IMR-90 (cell line): ENCODE measurements around the gene TNP1. TPM values are rescaled to one million over a fixed set of nuclear protein-coding genes. Genes with fewer than 3 reads are reported as not detected.

Experiments
- ATAC-seq: fragments of 200-7000 bp; cut with Tn5 transposase; 2 replicates; pipeline ENCODE4 v1.9.1; 2020; ENCODE audit warnings: low read depth, mild to moderate bottlenecking, moderate library complexity
- BruUV-seq: library from RNA; stranded (reverse); fragments of 400-500 nt; replicated peaks from 2 replicates; lab custom pipeline; 2021; lab: Mats Ljungman, UMichigan
- CTCF ChIA-PET: fragments of 300-600 bp; formaldehyde crosslinking; extraction: SDS; loops from one replicate; lab custom pipeline; 2021; ENCODE audit warnings: antibody characterized with exemption; lab: Yijun Ruan, JAX
- POLR2A ChIA-PET: fragments of 300-600 bp; sonication (Branson Sonifier 250); formaldehyde crosslinking; loops from one replicate; lab custom pipeline; 2022; ENCODE audit warnings: antibody characterized with exemption; ENCODE audit not compliant: unreplicated experiment; lab: Charles Lee
- DNase-seq: peaks from one replicate; pipeline ENCODE4 v3.0.0; 2013
- H2AFZ ChIP-seq: replicated peaks from 2 replicates; pipeline ENCODE3; 2013; ENCODE audit warnings: low read length, mild to moderate bottlenecking; ENCODE audit not compliant: poor library complexity
- H2AK5ac ChIP-seq: 2 replicates; pipeline ENCODE4 v1.6.1; 2013; ENCODE audit warnings: low read depth, low read length, inconsistent platforms
- H2AK9ac ChIP-seq: replicated peaks from 2 replicates; pipeline ENCODE3; 2013; ENCODE audit warnings: mild to moderate bottlenecking, low read depth, low read length, moderate library complexity; ENCODE audit not compliant: poor library complexity
- H2BK120ac ChIP-seq: 2 replicates; pipeline ENCODE4 v1.6.1; 2013; ENCODE audit warnings: low read depth, low read length, inconsistent platforms
- H2BK15ac ChIP-seq: 3 replicates; pipeline ENCODE4 v1.6.1; 2013; ENCODE audit warnings: low read depth, low read length, inconsistent platforms
- H2BK20ac ChIP-seq: 2 replicates; pipeline ENCODE4 v1.6.1; 2013; ENCODE audit warnings: low read depth, mild to moderate bottlenecking, inconsistent platforms, low read length, moderate library complexity
- H2BK5ac ChIP-seq: 2 replicates; pipeline ENCODE4 v1.6.1; 2013; ENCODE audit warnings: mild to moderate bottlenecking, low read depth, low read length, inconsistent platforms; ENCODE audit not compliant: poor library complexity, severe bottlenecking
- H3K14ac ChIP-seq: replicated peaks from 2 replicates; pipeline ENCODE4 v1.6.1; 2013; ENCODE audit warnings: low read depth, low read length, inconsistent platforms
- H3K18ac ChIP-seq: 2 replicates; pipeline ENCODE4 v1.6.1; 2013; ENCODE audit warnings: low read depth, low read length, control low read depth
- H3K23ac ChIP-seq: 2 replicates; pipeline ENCODE4 v1.6.1; 2013; ENCODE audit warnings: low read depth, low read length, inconsistent platforms
- H3K27ac ChIP-seq: 2 replicates; pipeline ENCODE4 v1.5.1; 2013; ENCODE audit warnings: mild to moderate bottlenecking, control low read depth, low read length; ENCODE audit not compliant: insufficient read depth
- H3K27me3 ChIP-seq: 2 replicates; pipeline ENCODE4 v1.6.1; 2013; ENCODE audit warnings: low read length; ENCODE audit not compliant: control insufficient read depth, insufficient read depth
- H3K36me3 ChIP-seq: 2 replicates; pipeline ENCODE4 v1.6.1; 2013; ENCODE audit warnings: low read length, mixed read lengths; ENCODE audit not compliant: control insufficient read depth, insufficient read depth
- H3K4ac ChIP-seq: 2 replicates; pipeline ENCODE4 v1.6.1; 2013; ENCODE audit warnings: low read depth, low read length, inconsistent platforms
- H3K4me1 ChIP-seq: 2 replicates; pipeline ENCODE4 v1.6.1; 2013; ENCODE audit warnings: low read length, mixed read lengths; ENCODE audit not compliant: control insufficient read depth, insufficient read depth
- H3K4me2 ChIP-seq: 2 replicates; pipeline ENCODE4 v1.6.1; 2013; ENCODE audit warnings: low read depth, mild to moderate bottlenecking, control low read depth, low read length, moderate library complexity
- H3K4me3 ChIP-seq: 2 replicates; pipeline ENCODE4 v1.5.1; 2013; ENCODE audit warnings: low read depth, mild to moderate bottlenecking, control low read depth, low read length, moderate library complexity; ENCODE audit not compliant: insufficient read depth
- H3K56ac ChIP-seq: 2 replicates; pipeline ENCODE4 v1.6.1; 2013; ENCODE audit warnings: low read length, inconsistent platforms; ENCODE audit not compliant: insufficient read depth; ENCODE audit errors: extremely low read depth
- H3K79me1 ChIP-seq, 2 experiments: 2 replicates each; pipeline ENCODE4 v1.6.1; 2013; ENCODE audit warnings: low read length in 2 of 2, inconsistent platforms in 1 of 2, low read depth in 1 of 2
- H3K9ac ChIP-seq: 2 replicates; pipeline ENCODE4 v1.6.1; 2013; ENCODE audit warnings: low read depth, low read length, control low read depth
- H3K9me1 ChIP-seq: 2 replicates; pipeline ENCODE4 v1.6.1; 2013; ENCODE audit warnings: low read length, inconsistent platforms; ENCODE audit not compliant: insufficient read depth
- H3K9me3 ChIP-seq: 2 replicates; pipeline ENCODE4 v1.6.1; 2013; ENCODE audit warnings: low read length; ENCODE audit not compliant: control insufficient read depth, insufficient read depth
- H4K20me1 ChIP-seq: 2 replicates; pipeline ENCODE4 v1.6.1; 2013; ENCODE audit warnings: low read length, inconsistent platforms; ENCODE audit not compliant: insufficient read depth
- H4K5ac ChIP-seq: 2 replicates; pipeline ENCODE4 v1.6.1; 2013; ENCODE audit warnings: mild to moderate bottlenecking, low read depth, low read length, control low read depth
- H4K8ac ChIP-seq, 2 experiments: 2 replicates each; pipeline ENCODE4 v1.6.1; 2013; ENCODE audit warnings: low read depth in 2 of 2, low read length in 2 of 2, control low read depth in 1 of 2, inconsistent platforms in 1 of 2
- H4K91ac ChIP-seq: 2 replicates; pipeline ENCODE4 v1.6.1; 2013; ENCODE audit warnings: low read depth, low read length, inconsistent platforms; ENCODE audit not compliant: insufficient read depth
- BHLHE40 ChIP-seq: fragments of 150-350 bp; IDR thresholded peaks from 2 replicates; pipeline ENCODE4 v1.6.1; 2016; ENCODE audit warnings: mild to moderate bottlenecking, low read depth, low read length
- CEBPB ChIP-seq: IDR thresholded peaks from 2 replicates; pipeline ENCODE4 v1.6.1; 2012; ENCODE audit warnings: low read depth, low read length, improper control_type of control experiment
- CHD1 ChIP-seq: IDR thresholded peaks from 2 replicates; pipeline ENCODE4 v1.6.1; 2012; ENCODE audit warnings: low read depth, low read length, improper control_type of control experiment
- CTCF ChIP-seq: conservative IDR thresholded peaks from 2 replicates; pipeline ENCODE4 v1.5.1; 2012; ENCODE audit warnings: mild to moderate bottlenecking, low read depth, low read length, improper control_type of control experiment
- FOS ChIP-seq: fragments of 150-350 bp; IDR thresholded peaks from 2 replicates; pipeline ENCODE4 v1.6.1; 2016; ENCODE audit warnings: low read depth, low read length
- MAFK ChIP-seq: IDR thresholded peaks from 2 replicates; pipeline ENCODE4 v1.6.1; 2012; ENCODE audit warnings: low read depth, low read length, improper control_type of control experiment
- RFX5 ChIP-seq: IDR thresholded peaks from 2 replicates; pipeline ENCODE4 v1.8.0; 2012; ENCODE audit warnings: low read depth, mild to moderate bottlenecking, low read length, moderate library complexity
- SMC3 ChIP-seq: fragments of 150-350 bp; IDR thresholded peaks from 2 replicates; pipeline ENCODE4 v1.6.1; 2016; ENCODE audit warnings: low read depth, mild to moderate bottlenecking, antibody characterized with exemption, low read length, moderate library complexity
- WGBS, 2 experiments: methylation state at CpG; one replicate each; pipeline versions ENCODE4 v1.1.5 to v1.1.7; 2013; ENCODE audit warnings: missing lambda C conversion rate in 2 of 2; ENCODE audit not compliant: insufficient read length in 1 of 2; ENCODE audit errors: extremely low coverage in 2 of 2; 5-methylcytosine and 5-hydroxymethylcytosine counted together
- dilution Hi-C: fragments of 300-500 bp; cut with HindIII; formaldehyde crosslinking; loops from one replicate; pipeline ENCODE4 v1.14.3; 2018; ENCODE audit warnings: low sequenced_read_pairs; ENCODE audit not compliant: unreplicated experiment
- in situ Hi-C: fragments of 300-500 bp; cut with MboI; formaldehyde crosslinking; loops from 3 replicates; pipeline ENCODE4 v1.14.3; 2019; ENCODE audit warnings: low sequenced_read_pairs, inconsistent platforms, mixed read lengths
- intact Hi-C: fragments of 100-400 bp; cut with micrococcal nuclease; formaldehyde crosslinking; loops from 2 replicates; pipeline ENCODE4 v1.10.0; 2022
- polyA plus RNA-seq, 3 experiments: library from polyadenylated mRNA; depleted of rRNA; stranded (reverse); fragments of >200 nt; gene quantifications; 2 replicates each; pipeline ENCODE4 v1.2.3, GENCODE V29; 2012; ENCODE audit warnings: low replicate concordance in 1 of 3
- total RNA-seq: library from RNA; depleted of rRNA; stranded (reverse); fragments of >200 nt; gene quantifications from 2 replicates; pipeline ENCODE4 v1.2.3, GENCODE V29; 2012

TNP1 gene
- total and polyA plus RNA-seq, 2 of the 4 experiments (the other 2 are of a cell fraction): not detected

DNA sequence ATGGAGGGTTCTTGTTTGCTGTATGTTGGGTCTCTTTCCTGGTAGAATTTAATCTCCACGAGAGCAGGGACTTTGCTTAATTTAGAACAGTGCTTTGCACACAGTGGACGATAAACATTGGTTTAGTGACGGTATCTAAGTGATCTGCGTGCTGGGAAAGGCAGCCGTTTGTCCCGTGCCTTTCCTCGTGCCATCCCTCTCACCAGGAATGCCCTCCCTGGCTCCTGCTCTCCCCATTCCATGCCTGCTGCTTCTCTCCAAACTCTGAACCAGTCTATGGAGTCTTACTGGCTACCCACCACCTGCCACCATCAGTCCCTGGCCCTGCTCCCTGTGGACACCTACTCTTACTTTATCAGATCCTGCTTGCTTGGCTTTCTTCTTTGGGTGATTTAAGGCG is 27.3 kb upstream of the TNP1 start:
- Histone ChIP-seq H3K4ac (no peak overlapping the region), H3K4me3 (no peak overlapping the region), H2BK5ac (no peak overlapping the region), H4K5ac (no peak overlapping the region), H3K79me1 (no peaks in the 10 kb centered on the region), H3K27me3 (peaks cover 2% of the 10 kb centered on the region), H3K9me3 (no peaks in the 10 kb centered on the region), H2BK120ac (no peak overlapping the region), H3K4me2 (no peak overlapping the region), H3K56ac (no peak overlapping the region), H3K18ac (no peak overlapping the region), H3K14ac (no peak overlapping the region), H2BK15ac (no peak overlapping the region), H2AK5ac (no peak overlapping the region), H3K27ac (no peak overlapping the region), H3K4me1 (no peaks in the 10 kb centered on the region; the same call in 1 of the 2 replicates), H3K9me1 (no peaks in the 10 kb centered on the region), H2AK9ac (no peak overlapping the region), H2AFZ (no peak overlapping the region), H2BK20ac (no peak overlapping the region), H4K91ac (no peak overlapping the region), H3K36me3 (no peaks in the 10 kb centered on the region), H3K9ac (no peak overlapping the region), H4K8ac (no peak overlapping the region; a peak in 1 of 4 replicates), H3K23ac (no peak overlapping the region), H4K20me1 (no peaks in the 10 kb centered on the region)
- 100% methylated on average over 3 of the region's 8 CpGs; no CpG with 5 or more reads in 1 of the 2 experiments for WGBS, 2 experiments
- in situ Hi-C loops: no loop called here
- ChIA-PET CTCF (no interaction called here), POLR2A (no interaction called here)
- dilution Hi-C loops: no loop called here
- ATAC-seq (no peak), DNase-seq (no peak)
- intact Hi-C loops: loop anchor here (10.0 kb wide), 1 partner anchor 278 kb away; no protein-coding TSS in a partner anchor
- no TSS peak for BruUV-seq
- TF ChIP-seq SMC3 (no peak), RFX5 (no peak), FOS (no peak), MAFK (no peak), BHLHE40 (no peak), CEBPB (no peak), CTCF (no peak), CHD1 (no peak)
